ENCODE data around the gene GET4. TPM values are rescaled to one million over a fixed set of nuclear protein-coding genes. Genes with fewer than 3 reads are reported as not detected.
A peak's percentile ranks its signal among the peaks of the same experiment; 100 is the strongest.

GET4 gene
- total RNA-seq, 2 experiments from 2014 or later: 84.4 to 96.4 TPM

GRCh38 chr7:924541-925231, 48.3 kb downstream of the GET4 start:
- DNase-seq (peak in 6 of 14 experiments; percentile 3 to 68 (median 50)), ATAC-seq (ENCODE audit: poor library complexity) (no peak)
- H3K36me3 ChIP-seq (ENCODE audit: insufficient read depth, low read length): no peaks in the 10 kb centered on the region
- H3K36me3 Mint-ChIP-seq (ENCODE audit: low read depth): no peaks in the 10 kb centered on the region
- peaks cover 65% of the 10 kb centered on the region for H3K4me1 ChIP-seq (ENCODE audit: insufficient read depth, low read length)
- H3K27ac Mint-ChIP-seq: peak overlapping the region; percentile 69
- H3K27ac ChIP-seq (ENCODE audit: low read depth in 1 of 2, low read length in 2 of 2): no peak overlapping the region
- CTCF ChIA-PET: interaction anchor here (1.5 kb wide), 1 partner anchor 68 kb away, joined by 7 read pairs; no protein-coding TSS in a partner anchor
- POLR2A ChIA-PET: interaction anchor here (1.7 kb wide), 1 partner anchor 50 kb away, joined by 5 read pairs; the partner anchor contains the start of gene COX19
- H3K4me3 Mint-ChIP-seq: peak overlapping the region; percentile 51
- peaks cover 30% of the 10 kb centered on the region for H3K4me1 Mint-ChIP-seq (ENCODE audit: low read depth)
- TF ChIP-seq CTCF (IDR thresholded peaks at IDR 0.05): no peak
- H3K4me3 ChIP-seq (ENCODE audit: low read length): no peak overlapping the region
- no peaks in the 10 kb centered on the region for H3K27me3 ChIP-seq (ENCODE audit: control insufficient read depth in 1 of 2, insufficient read depth in 2 of 2, low read length in 2 of 2)
- H3K9me3 Mint-ChIP-seq: no peaks in the 10 kb centered on the region
- H3K27me3 Mint-ChIP-seq: no peaks in the 10 kb centered on the region
- H3K9me3 ChIP-seq (ENCODE audit: control insufficient read depth in 1 of 2, insufficient read depth in 1 of 2, low read length in 2 of 2): no peaks in the 10 kb centered on the region
- intact Hi-C loops (cut with DNase I, micrococcal nuclease): no loop called here

GRCh38 chr7:925601-926000, 49.2 kb downstream of the GET4 start:
- Mint-ChIP-seq H3K4me3 (no peak overlapping the region), H3K27ac (peak overlapping the region; percentile 49), H3K4me1 (ENCODE audit: low read depth) (peaks cover 29% of the 10 kb centered on the region), H3K27me3 (no peaks in the 10 kb centered on the region), H3K9me3 (no peaks in the 10 kb centered on the region), H3K36me3 (ENCODE audit: low read depth) (no peaks in the 10 kb centered on the region)
- ATAC-seq (ENCODE audit: poor library complexity) (no peak), DNase-seq (peak in 6 of 14 experiments; percentile 7 to 82 (median 59))
- Histone ChIP-seq H3K4me1 (ENCODE audit: insufficient read depth, low read length) (peaks cover 63% of the 10 kb centered on the region), H3K27ac (ENCODE audit: low read depth in 1 of 2, low read length in 2 of 2) (no peak overlapping the region), H3K36me3 (ENCODE audit: insufficient read depth, low read length) (no peaks in the 10 kb centered on the region), H3K9me3 (ENCODE audit: control insufficient read depth in 1 of 2, insufficient read depth in 1 of 2, low read length in 2 of 2) (no peaks in the 10 kb centered on the region), H3K27me3 (ENCODE audit: control insufficient read depth in 1 of 2, insufficient read depth in 2 of 2, low read length in 2 of 2) (no peaks in the 10 kb centered on the region), H3K4me3 (ENCODE audit: low read length) (no peak overlapping the region)
- TF ChIP-seq CTCF (IDR thresholded peaks at IDR 0.05): no peak
- intact Hi-C loops (cut with DNase I, micrococcal nuclease): no loop called here
- POLR2A ChIA-PET: interaction anchor here (1.7 kb wide), 1 partner anchor 49 kb away, joined by 5 read pairs; the partner anchor contains the start of gene COX19
- CTCF ChIA-PET: interaction anchor here (1.5 kb wide), 1 partner anchor 68 kb away, joined by 7 read pairs; no protein-coding TSS in a partner anchor

GRCh38 chr7:926061-927030, 50.0 kb downstream of the GET4 start:
- POLR2A ChIA-PET: interaction anchor here (1.7 kb wide), 1 partner anchor 49 kb away, joined by 5 read pairs; the partner anchor contains the start of gene COX19
- H3K4me1 Mint-ChIP-seq (ENCODE audit: low read depth): peaks cover 22% of the 10 kb centered on the region
- H3K4me1 ChIP-seq (ENCODE audit: insufficient read depth, low read length): peaks cover 56% of the 10 kb centered on the region
- CTCF ChIA-PET: interaction anchor here (1.5 kb wide), 1 partner anchor 67 kb away, joined by 7 read pairs; no protein-coding TSS in a partner anchor
- no peak for ATAC-seq (ENCODE audit: poor library complexity)
- no peaks in the 10 kb centered on the region for H3K27me3 Mint-ChIP-seq
- H3K27ac ChIP-seq (ENCODE audit: low read depth in 1 of 2, low read length in 2 of 2): no peak overlapping the region
- H3K4me3 Mint-ChIP-seq: no peak overlapping the region
- H3K9me3 Mint-ChIP-seq: no peaks in the 10 kb centered on the region
- peak overlapping the region; percentile 49 for H3K27ac Mint-ChIP-seq
- no peaks in the 10 kb centered on the region for H3K27me3 ChIP-seq (ENCODE audit: control insufficient read depth in 1 of 2, insufficient read depth in 2 of 2, low read length in 2 of 2)
- TF ChIP-seq CTCF (IDR thresholded peaks at IDR 0.05): no peak
- DNase-seq: peak in 1 of 14 experiments; percentile 2
- H3K36me3 Mint-ChIP-seq (ENCODE audit: low read depth): no peaks in the 10 kb centered on the region
- H3K9me3 ChIP-seq (ENCODE audit: control insufficient read depth in 1 of 2, insufficient read depth in 1 of 2, low read length in 2 of 2): no peaks in the 10 kb centered on the region
- no peaks in the 10 kb centered on the region for H3K36me3 ChIP-seq (ENCODE audit: insufficient read depth, low read length)
- no peak overlapping the region for H3K4me3 ChIP-seq (ENCODE audit: low read length)
- intact Hi-C loops (cut with DNase I, micrococcal nuclease): no loop called here

All from CD4-positive, alpha-beta T cell (primary cell).